Measurements from ENCODE around the gene FIGLA. TPM values are rescaled to one million over a fixed set of nuclear protein-coding genes. Genes with fewer than 3 reads are reported as not detected.

FIGLA gene
- total RNA-seq, 1 donor from 2014 or later = not detected

Other genes with a start within 250 kb of the FIGLA start
- 0.73 TPM for gene TGFA, start 236.8 kb downstream of the FIGLA start, total RNA-seq
- 1.6 TPM for gene ADD2, start 22.4 kb downstream of the FIGLA start, total RNA-seq
- gene CLEC4F, start 30.0 kb upstream of the FIGLA start, total RNA-seq = 0.13 TPM
- gene CD207, start 45.2 kb upstream of the FIGLA start, total RNA-seq = 0.16 TPM
- 0.27 TPM for gene VAX2, start 109.9 kb upstream of the FIGLA start, total RNA-seq
- gene ATP6V1B1, start 145.3 kb upstream of the FIGLA start, total RNA-seq = 0.43 TPM
- gene ANKRD53, start 188.0 kb upstream of the FIGLA start, total RNA-seq = 0.38 TPM
- 46.1 TPM for gene TEX261, start 204.2 kb upstream of the FIGLA start, total RNA-seq

All from cardiac septum (tissue), 1 donor.